ENCODE measurements around the gene MDH2. TPM values are rescaled to one million over a fixed set of nuclear protein-coding genes. Genes with fewer than 3 reads are reported as not detected.
"Not testable (repeated sequence)": the region's sequence is repeated elsewhere in the genome, so short reads cannot be mapped to it uniquely, and the experiment has no call there.

The MDH2 gene
- total RNA-seq, 2 donors from 2014 or later, result 48.2 to 58.6 TPM

DNA sequence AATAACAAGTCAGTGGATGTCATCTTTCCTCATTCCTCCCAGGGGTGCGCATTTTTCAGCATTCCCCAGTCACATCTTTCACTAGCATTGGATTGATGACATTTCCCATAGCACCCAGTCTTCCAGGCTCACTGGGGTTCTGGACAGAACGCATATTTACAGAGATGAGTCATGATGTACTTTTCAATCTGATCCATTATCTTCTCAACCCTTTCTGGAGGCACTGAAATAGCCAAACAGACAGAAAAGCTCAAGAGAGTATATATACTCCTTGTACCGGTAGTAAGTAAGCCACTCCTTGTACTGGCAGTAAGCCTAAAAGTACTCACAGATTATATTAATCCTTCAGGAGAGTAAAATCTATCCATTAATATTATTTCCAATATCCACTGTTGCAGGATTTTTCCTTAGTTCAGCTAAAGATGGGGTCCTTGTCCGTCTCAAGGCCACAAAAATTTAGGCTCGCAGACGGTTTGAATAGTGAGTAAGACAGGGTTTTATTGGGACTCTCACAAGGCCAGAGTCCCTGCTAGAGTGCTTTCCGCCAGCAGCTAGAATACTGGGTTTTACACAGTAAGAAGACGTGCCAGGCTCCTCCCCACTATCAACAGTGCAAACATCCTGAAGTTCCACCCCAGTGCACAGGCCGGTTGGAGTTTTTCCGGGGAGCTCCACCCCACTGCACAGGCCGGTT, 60.8 kb downstream of the MDH2 start:
- Histone ChIP-seq H3K27me3 (replicated peaks; ENCODE audit: insufficient read depth) (no peaks in the 10 kb centered on the region), H3K27ac (no peak overlapping the region), H3K4me3 (no peak overlapping the region), H3K36me3 (no peaks in the 10 kb centered on the region), H3K9me3 (no peaks in the 10 kb centered on the region), H3K4me1 (ENCODE audit: control insufficient read depth in 1 of 2, low read depth in 2 of 2) (no peaks in the 10 kb centered on the region)
- TF ChIP-seq, protein P1, sequence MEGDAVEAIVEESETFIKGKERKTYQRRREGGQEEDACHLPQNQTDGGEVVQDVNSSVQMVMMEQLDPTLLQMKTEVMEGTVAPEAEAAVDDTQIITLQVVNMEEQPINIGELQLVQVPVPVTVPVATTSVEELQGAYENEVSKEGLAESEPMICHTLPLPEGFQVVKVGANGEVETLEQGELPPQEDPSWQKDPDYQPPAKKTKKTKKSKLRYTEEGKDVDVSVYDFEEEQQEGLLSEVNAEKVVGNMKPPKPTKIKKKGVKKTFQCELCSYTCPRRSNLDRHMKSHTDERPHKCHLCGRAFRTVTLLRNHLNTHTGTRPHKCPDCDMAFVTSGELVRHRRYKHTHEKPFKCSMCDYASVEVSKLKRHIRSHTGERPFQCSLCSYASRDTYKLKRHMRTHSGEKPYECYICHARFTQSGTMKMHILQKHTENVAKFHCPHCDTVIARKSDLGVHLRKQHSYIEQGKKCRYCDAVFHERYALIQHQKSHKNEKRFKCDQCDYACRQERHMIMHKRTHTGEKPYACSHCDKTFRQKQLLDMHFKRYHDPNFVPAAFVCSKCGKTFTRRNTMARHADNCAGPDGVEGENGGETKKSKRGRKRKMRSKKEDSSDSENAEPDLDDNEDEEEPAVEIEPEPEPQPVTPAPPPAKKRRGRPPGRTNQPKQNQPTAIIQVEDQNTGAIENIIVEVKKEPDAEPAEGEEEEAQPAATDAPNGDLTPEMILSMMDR (IDR thresholded peaks at IDR 0.05), result no peak
- DNase-seq (ENCODE audit: low spot score) (no peak), ATAC-seq (ENCODE audit: insufficient number of reproducible peaks, low FRiP score, low read depth) (no peak)

DNA sequence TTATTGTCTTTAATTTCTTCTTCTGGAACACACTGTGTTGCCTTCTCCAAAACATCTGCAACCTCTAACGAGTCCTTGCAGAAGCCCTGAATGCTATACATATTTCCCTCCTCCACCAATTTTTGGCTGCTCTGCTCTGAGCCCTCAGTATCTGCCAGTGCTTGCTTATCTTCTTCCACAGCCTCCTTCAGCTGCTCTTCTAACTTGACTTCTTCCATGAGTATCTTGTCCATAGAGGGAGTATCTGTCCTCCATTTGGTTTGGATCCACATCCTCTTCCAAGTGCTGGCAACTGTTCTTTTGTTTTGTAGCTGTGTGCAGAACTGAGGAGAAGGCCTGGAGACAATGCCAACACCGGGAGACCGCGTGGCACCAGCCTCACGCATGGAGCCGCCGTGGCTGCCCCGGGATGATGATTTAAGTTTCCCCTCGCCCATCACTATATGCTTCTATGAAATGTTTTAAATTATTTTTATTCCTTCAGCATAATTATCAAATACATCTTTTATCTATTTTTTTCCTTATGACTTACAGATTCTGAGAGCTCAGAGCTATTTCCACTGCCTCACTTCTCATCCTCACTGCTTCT, 65.2 kb downstream of the MDH2 start:
- not testable (repeated sequence) for H3K4me1 ChIP-seq (ENCODE audit: control insufficient read depth in 1 of 2, low read depth in 2 of 2); H3K4me3 ChIP-seq; H3K27ac ChIP-seq; DNase-seq (ENCODE audit: low spot score); H3K27me3 ChIP-seq (replicated peaks; ENCODE audit: insufficient read depth); ATAC-seq (ENCODE audit: insufficient number of reproducible peaks, low FRiP score, low read depth); H3K9me3 ChIP-seq; H3K36me3 ChIP-seq

DNA sequence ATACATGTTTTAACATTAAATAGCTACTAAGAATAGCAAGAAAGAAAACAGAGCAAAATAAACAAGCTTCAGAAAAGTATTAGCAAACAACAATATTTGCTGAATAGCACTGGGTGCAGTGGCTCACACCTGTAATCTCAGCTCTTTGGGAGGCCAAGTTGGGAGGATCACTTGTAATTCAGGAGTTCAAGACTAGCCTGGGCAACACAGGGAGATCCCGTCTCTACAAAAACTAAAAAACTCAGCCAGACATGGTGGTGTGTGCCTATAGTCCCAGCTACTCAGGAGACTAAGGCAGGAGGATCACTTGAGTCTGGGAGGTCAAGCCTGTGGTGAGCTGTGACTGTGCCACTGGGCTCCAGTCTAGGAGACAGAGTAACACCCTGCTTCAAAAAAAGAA, 66.8 kb downstream of the MDH2 start:
- not testable (repeated sequence) for H3K4me3 ChIP-seq; DNase-seq (ENCODE audit: low spot score); H3K36me3 ChIP-seq; H3K4me1 ChIP-seq (ENCODE audit: control insufficient read depth in 1 of 2, low read depth in 2 of 2); H3K9me3 ChIP-seq; H3K27ac ChIP-seq; H3K27me3 ChIP-seq (replicated peaks; ENCODE audit: insufficient read depth); ATAC-seq (ENCODE audit: insufficient number of reproducible peaks, low FRiP score, low read depth)

Other genes with a start within 250 kb of the MDH2 start
- not detected for gene CCL24, start 234.3 kb upstream of the MDH2 start, total RNA-seq
- gene RHBDD2, start 169.1 kb upstream of the MDH2 start, total RNA-seq, result 10 to 100 TPM; 36.5 to 52.4 TPM
- gene POR, start 133.0 kb upstream of the MDH2 start, total RNA-seq, result 10 to 100 TPM; 70.1 to 77.4 TPM
- 10 to 100 TPM; 39.4 to 44.7 TPM for gene TMEM120A, start 53.5 kb upstream of the MDH2 start, total RNA-seq
- gene STYXL1, start 106 bp upstream of the MDH2 start, total RNA-seq, result 10 to 100 TPM in 1 of 2 donors, 1 to 10 TPM in 1; 9.3 to 14.6 TPM
- gene SRRM3, start 153.8 kb downstream of the MDH2 start, total RNA-seq, result 1 to 10 TPM; 1.6 to 4.3 TPM